Cardiac muscle cell (in vitro differentiated cells and primary cell): ENCODE results near the gene MCM10. TPM values are rescaled to one million over a fixed set of nuclear protein-coding genes. Genes with fewer than 3 reads are reported as not detected.
"Not testable (repeated sequence)": the region's sequence is repeated elsewhere in the genome, so short reads cannot be mapped to it uniquely, and the experiment has no call there.

ENCODE experiments used
- DNase-seq, 2 donors: peaks; one replicate each; pipeline versions ENCODE4 v3.0.0 to v3.0.0-alpha.2; 2010 to 2017; ENCODE audit warnings: low read depth in 1 of 2, low spot score in 1 of 2
- H3K27ac ChIP-seq: fragments of 200-600 bp; sonication (generic); 2 replicates; pipeline ENCODE4 v1.5.1; 2016
- H3K27me3 ChIP-seq: fragments of 200-600 bp; sonication (generic); 2 replicates; pipeline ENCODE4 v1.6.0; 2016; ENCODE audit warnings: control low read depth
- H3K36me3 ChIP-seq: fragments of 200-600 bp; sonication (generic); 2 replicates; pipeline ENCODE4 v1.5.1; 2016; ENCODE audit warnings: control low read depth
- H3K4me1 ChIP-seq: fragments of 200-600 bp; sonication (generic); 2 replicates; pipeline ENCODE4 v1.8.1; 2017; ENCODE audit warnings: low read depth, mild to moderate bottlenecking, mixed run types
- H3K4me3 ChIP-seq: fragments of 200-600 bp; sonication (generic); 2 replicates; pipeline ENCODE4 v1.5.1; 2016; ENCODE audit warnings: mild to moderate bottlenecking
- H3K9me3 ChIP-seq: fragments of 200-600 bp; sonication (generic); 2 replicates; pipeline ENCODE4 v1.5.1; 2017; ENCODE audit warnings: low read depth, mild to moderate bottlenecking, control low read depth
- polyA plus RNA-seq: library from polyadenylated mRNA; unstranded; fragments of >200 nt; fragmentation: Nextera tagmentation; extraction: Ambion mirVana; gene quantifications from 2 replicates; pipeline ENCODE4 v1.2.1, GENCODE V29; 2016
- total RNA-seq: library from RNA; depleted of rRNA; stranded (reverse); fragments of >200 nt; gene quantifications from 2 replicates; pipeline ENCODE4 v1.2.3, GENCODE V29; 2016
- TF ChIP-seq, protein P1 (sequence below): IDR thresholded peaks from 2 replicates; pipeline ENCODE4 v1.5.1; 2012; ENCODE audit warnings: low read depth, mild to moderate bottlenecking, low read length

Gene MCM10
- total and polyA plus RNA-seq, 2 experiments from 2014 or later: 3.9 to 10.0 TPM

DNA sequence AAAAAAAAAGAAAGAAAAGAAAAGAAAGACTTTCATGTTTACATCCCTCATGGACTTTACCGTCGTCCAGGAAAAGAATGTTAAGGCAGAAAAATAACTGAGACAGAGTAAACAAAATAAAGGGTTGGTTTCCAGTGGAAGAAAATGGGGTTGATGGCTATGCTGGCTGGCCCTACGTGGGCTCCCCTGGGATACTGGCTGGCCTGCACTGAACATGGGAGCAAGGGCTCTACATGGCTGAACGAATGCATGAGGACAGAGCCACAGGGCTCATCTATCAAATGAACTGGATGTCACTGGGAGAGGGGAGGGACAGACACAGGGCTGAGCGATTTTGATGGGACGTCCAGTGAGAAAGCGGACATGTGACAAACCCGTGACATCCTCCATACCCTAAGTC is 75.3 kb downstream of the MCM10 start:
- TF ChIP-seq, protein P1, sequence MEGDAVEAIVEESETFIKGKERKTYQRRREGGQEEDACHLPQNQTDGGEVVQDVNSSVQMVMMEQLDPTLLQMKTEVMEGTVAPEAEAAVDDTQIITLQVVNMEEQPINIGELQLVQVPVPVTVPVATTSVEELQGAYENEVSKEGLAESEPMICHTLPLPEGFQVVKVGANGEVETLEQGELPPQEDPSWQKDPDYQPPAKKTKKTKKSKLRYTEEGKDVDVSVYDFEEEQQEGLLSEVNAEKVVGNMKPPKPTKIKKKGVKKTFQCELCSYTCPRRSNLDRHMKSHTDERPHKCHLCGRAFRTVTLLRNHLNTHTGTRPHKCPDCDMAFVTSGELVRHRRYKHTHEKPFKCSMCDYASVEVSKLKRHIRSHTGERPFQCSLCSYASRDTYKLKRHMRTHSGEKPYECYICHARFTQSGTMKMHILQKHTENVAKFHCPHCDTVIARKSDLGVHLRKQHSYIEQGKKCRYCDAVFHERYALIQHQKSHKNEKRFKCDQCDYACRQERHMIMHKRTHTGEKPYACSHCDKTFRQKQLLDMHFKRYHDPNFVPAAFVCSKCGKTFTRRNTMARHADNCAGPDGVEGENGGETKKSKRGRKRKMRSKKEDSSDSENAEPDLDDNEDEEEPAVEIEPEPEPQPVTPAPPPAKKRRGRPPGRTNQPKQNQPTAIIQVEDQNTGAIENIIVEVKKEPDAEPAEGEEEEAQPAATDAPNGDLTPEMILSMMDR: no peak
- Histone ChIP-seq H3K36me3 (no peaks in the 10 kb centered on the region), H3K27ac (no peak overlapping the region), H3K4me3 (no peak overlapping the region), H3K4me1 (no peaks in the 10 kb centered on the region), H3K27me3 (no peaks in the 10 kb centered on the region), H3K9me3 (no peaks in the 10 kb centered on the region)
- no peak for DNase-seq

DNA sequence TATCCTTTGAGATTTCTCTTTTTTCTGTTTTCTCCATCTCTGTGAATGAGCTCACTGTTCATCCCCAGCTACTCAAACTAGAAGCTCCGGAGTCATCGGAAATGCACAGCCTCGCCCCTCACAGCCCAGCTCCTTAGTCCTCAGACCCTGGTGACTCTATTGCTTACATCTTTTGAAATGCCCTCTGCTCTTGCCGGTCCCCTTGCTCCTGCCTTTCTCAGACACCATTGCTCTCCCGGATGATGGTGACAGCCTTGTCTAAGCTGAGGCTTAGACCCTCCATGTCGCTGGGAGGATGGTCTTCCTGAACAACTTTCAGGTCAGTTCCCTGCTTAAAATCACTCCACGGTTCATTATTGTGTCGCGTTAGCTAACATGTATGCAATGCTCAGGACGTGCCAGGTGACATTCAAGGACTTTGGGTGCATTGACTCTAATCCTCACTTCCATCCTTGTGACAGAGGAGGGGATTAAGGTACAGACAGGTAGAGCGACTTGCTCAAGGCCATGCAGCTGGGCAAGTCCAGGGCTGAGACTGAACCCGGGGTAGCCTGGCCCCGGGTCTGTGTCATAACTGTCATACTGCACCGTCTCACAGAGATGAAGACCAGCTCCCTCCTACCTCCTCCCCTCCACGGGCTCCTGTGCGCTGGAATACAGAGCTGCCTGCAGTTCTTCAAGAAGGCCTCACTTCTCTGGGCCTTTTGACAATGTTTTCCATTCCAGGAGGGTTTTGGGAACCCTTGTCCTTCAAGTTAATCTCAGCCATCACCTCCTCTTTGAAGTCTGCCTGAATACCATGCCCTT is 77.1 kb downstream of the MCM10 start:
- no peaks in the 10 kb centered on the region for H3K4me1 ChIP-seq
- no peak overlapping the region for H3K27ac ChIP-seq
- H3K36me3 ChIP-seq: no peaks in the 10 kb centered on the region
- no peak for DNase-seq
- no peak overlapping the region for H3K4me3 ChIP-seq
- TF ChIP-seq, protein P1: no peak
- no peaks in the 10 kb centered on the region for H3K27me3 ChIP-seq
- no peaks in the 10 kb centered on the region for H3K9me3 ChIP-seq

DNA sequence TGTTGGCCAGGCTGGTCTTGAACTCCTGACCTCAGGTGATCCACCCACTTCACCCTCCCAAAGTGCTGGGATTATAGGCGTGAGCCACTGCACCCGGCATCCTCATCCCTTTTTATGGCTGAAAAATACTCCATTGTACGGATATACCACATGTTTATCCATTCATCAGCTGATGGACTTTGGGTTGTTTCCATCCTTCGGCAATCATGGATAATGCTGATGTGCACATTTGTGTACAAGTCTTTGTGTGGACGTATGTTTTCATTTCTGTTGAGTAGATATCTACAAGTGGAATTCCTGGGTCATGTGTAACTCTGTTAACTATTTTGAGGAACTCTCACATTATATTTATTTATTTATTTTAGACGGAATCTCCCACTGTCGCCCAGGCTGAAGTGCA is 78.6 kb downstream of the MCM10 start:
- no peak overlapping the region for H3K4me3 ChIP-seq
- no peak overlapping the region for H3K27ac ChIP-seq
- no peaks in the 10 kb centered on the region for H3K4me1 ChIP-seq
- H3K27me3 ChIP-seq: no peaks in the 10 kb centered on the region
- no peaks in the 10 kb centered on the region for H3K36me3 ChIP-seq
- no peak for DNase-seq
- TF ChIP-seq, protein P1: no peak
- no peaks in the 10 kb centered on the region for H3K9me3 ChIP-seq

DNA sequence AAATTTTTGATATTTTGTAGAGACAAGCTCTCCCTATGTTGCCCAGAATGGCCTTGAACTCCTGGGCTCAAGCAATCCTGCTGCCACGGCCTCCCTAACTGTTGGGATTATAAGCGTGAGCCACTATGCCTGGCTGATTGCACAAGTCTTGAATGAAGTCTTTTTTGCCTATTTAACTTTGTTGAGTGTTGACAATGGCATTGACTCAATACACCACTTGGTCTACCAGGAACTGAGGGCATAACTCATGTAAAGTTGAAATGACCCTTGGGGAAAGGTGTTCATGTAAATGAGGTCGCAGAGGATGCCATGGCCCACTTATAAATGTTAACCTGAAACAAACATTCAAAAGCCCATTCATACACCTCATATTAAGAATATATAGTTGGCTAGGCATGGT is 80.3 kb downstream of the MCM10 start:
- no peak overlapping the region for H3K4me3 ChIP-seq
- no peaks in the 10 kb centered on the region for H3K9me3 ChIP-seq
- no peak overlapping the region for H3K27ac ChIP-seq
- H3K36me3 ChIP-seq: no peaks in the 10 kb centered on the region
- H3K4me1 ChIP-seq: no peaks in the 10 kb centered on the region
- DNase-seq: no peak
- H3K27me3 ChIP-seq: no peaks in the 10 kb centered on the region
- TF ChIP-seq, protein P1: no peak

DNA sequence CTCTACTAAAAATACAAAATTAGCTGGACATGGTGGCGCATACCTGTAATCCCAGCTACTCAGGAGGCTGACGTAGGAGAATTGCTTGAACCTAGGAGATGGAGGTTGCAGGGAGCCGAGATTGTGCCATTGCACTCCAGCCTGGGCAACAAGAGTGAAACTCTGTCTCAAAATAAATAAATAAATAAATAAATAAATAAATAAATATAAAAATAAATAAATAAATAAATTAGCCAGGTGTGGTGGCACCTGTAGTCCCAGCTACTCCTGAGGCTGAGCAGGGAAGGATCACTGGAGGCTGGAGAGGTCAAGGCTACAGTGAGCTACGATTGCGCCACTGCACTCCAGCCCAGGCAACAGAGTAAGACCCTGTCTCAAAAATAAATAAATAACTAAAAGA is 80.9 kb downstream of the MCM10 start:
- not testable (repeated sequence) for H3K27ac ChIP-seq, DNase-seq, H3K9me3 ChIP-seq, H3K4me1 ChIP-seq, H3K27me3 ChIP-seq, H3K4me3 ChIP-seq, H3K36me3 ChIP-seq

DNA sequence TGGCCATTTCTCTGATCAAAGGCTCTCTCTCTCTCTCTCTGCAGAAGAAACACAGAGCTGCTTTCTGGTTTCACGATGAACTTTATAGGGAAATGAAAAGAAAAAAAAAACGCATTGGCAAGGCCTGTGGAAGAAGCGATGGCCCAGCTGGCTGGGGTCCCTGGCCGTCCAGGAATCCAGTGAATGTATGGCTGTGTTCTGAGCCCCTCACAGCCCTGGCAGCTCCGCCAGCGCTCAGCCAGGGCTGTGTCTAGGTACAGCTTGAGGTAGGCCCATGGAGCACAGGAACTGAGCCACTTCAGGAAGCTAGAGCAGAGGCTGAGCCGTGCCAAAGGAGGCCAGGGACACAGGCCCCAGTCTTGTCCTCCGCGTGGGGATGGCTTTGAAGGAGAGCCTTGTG is 85.9 kb downstream of the MCM10 start:
- TF ChIP-seq, protein P1: no peak
- H3K9me3 ChIP-seq: no peaks in the 10 kb centered on the region

More for the DNA sequence above, 85.9 kb downstream of the MCM10 start:
- Histone ChIP-seq H3K4me3 (no peak overlapping the region), H3K27ac (no peak overlapping the region), H3K36me3 (no peaks in the 10 kb centered on the region), H3K27me3 (no peaks in the 10 kb centered on the region), H3K4me1 (no peaks in the 10 kb centered on the region)
- no peak for DNase-seq
